GM23338 (cell line): ENCODE data around the gene SH2D2A. TPM values are rescaled to one million over a fixed set of nuclear protein-coding genes. Genes with fewer than 3 reads are reported as not detected.

ENCODE experiments used
- ATAC-seq: fragments of 200-7000 bp; cut with Tn5 transposase; 3 replicates; pipeline ENCODE4 v1.9.1; 2020
- DNase-seq: peaks from one replicate; pipeline ENCODE4 v3.0.0-alpha.2; 2015; ENCODE audit warnings: low spot score
- H2AFZ ChIP-seq: fragments of 200-600 bp; sonication (generic); 2 replicates; pipeline ENCODE4 v1.8.0; 2016; ENCODE audit warnings: antibody characterized with exemption, mild to moderate bottlenecking, moderate library complexity
- H3F3A ChIP-seq: fragments of 200-600 bp; sonication (generic); replicated peaks from 2 replicates; pipeline ENCODE4 v1.8.0; 2017; ENCODE audit warnings: antibody characterized with exemption, mixed run types, low read depth
- H3K27ac ChIP-seq: fragments of 200-600 bp; sonication (generic); 2 replicates; pipeline ENCODE4 v1.6.1; 2016; ENCODE audit warnings: low read depth
- H3K27me3 ChIP-seq: fragments of 200-600 bp; sonication (generic); 2 replicates; pipeline ENCODE4 v1.8.0; 2016; ENCODE audit warnings: mild to moderate bottlenecking, mixed run types, moderate library complexity; ENCODE audit not compliant: insufficient read depth
- H3K36me3 ChIP-seq: fragments of 200-600 bp; sonication (generic); 2 replicates; pipeline ENCODE4 v1.8.0; 2016; ENCODE audit warnings: mild to moderate bottlenecking; ENCODE audit not compliant: insufficient read depth
- H3K4me1 ChIP-seq: fragments of 200-600 bp; sonication (generic); 2 replicates; pipeline ENCODE4 v1.8.0; 2016; ENCODE audit warnings: mild to moderate bottlenecking, moderate library complexity; ENCODE audit not compliant: insufficient read depth
- H3K4me2 ChIP-seq: fragments of 200-600 bp; sonication (generic); 2 replicates; pipeline ENCODE4 v1.7.1; 2017; ENCODE audit warnings: mixed run types
- H3K4me3 ChIP-seq: fragments of 200-600 bp; sonication (generic); 2 replicates; pipeline ENCODE4 v1.6.1; 2016; ENCODE audit warnings: mixed run types
- H3K79me2 ChIP-seq: fragments of 200-600 bp; sonication (generic); replicated peaks from 2 replicates; pipeline ENCODE4 v1.8.0; 2017; ENCODE audit warnings: mild to moderate bottlenecking; ENCODE audit not compliant: insufficient read depth
- H3K9me2 ChIP-seq: fragments of 200-600 bp; sonication (generic); 2 replicates; pipeline ENCODE4 v1.8.0; 2017; ENCODE audit not compliant: insufficient read depth
- H4K20me1 ChIP-seq: fragments of 200-600 bp; sonication (generic); replicated peaks from 2 replicates; pipeline ENCODE4 v1.8.0; 2017; ENCODE audit warnings: mild to moderate bottlenecking; ENCODE audit not compliant: insufficient read depth
- H3K27ac Mint-ChIP-seq: 2 replicates; pipeline ENCODE4 v1.8.0; 2020; ENCODE audit warnings: inconsistent platforms, mild to moderate bottlenecking, moderate library complexity, mixed read lengths
- H3K27me3 Mint-ChIP-seq: 3 replicates; pipeline ENCODE4 v1.8.0; 2022; ENCODE audit warnings: low read depth, mild to moderate bottlenecking, moderate library complexity, mixed read lengths, inconsistent platforms; ENCODE audit not compliant: insufficient read depth, poor library complexity
- H3K36me3 Mint-ChIP-seq: 3 replicates; pipeline ENCODE4 v1.8.0; 2021; ENCODE audit warnings: low read depth, mild to moderate bottlenecking, inconsistent platforms, moderate library complexity, mixed read lengths
- H3K4me1 Mint-ChIP-seq: 3 replicates; pipeline ENCODE4 v1.8.0; 2020; ENCODE audit warnings: mild to moderate bottlenecking, inconsistent platforms, mixed read lengths
- H3K4me3 Mint-ChIP-seq: 3 replicates; pipeline ENCODE4 v1.8.0; 2021; ENCODE audit warnings: moderate library complexity, mild to moderate bottlenecking, inconsistent platforms, mixed read lengths
- H3K9me3 Mint-ChIP-seq: 3 replicates; pipeline ENCODE4 v1.8.0; 2020; ENCODE audit warnings: moderate library complexity, mild to moderate bottlenecking, inconsistent platforms, mixed read lengths
- CREB1 ChIP-seq: fragments of 250-450 bp; sonication (Bioruptor Pico); IDR thresholded peaks from 2 replicates; pipeline ENCODE4 v1.5.0; 2020; ENCODE audit warnings: low read depth, mild to moderate bottlenecking, moderate library complexity
- CTCF ChIP-seq, 2 experiments: fragments of 200-600 bp in 1 of 2; sonication (generic) in 1 of 2; conservative IDR thresholded peaks; 2 replicates each; pipeline versions ENCODE4 v1.5.1 to v1.6.1; 2016 to 2017; ENCODE audit warnings: antibody characterized with exemption in 2 of 2, low read depth in 2 of 2, mild to moderate bottlenecking in 2 of 2, moderate library complexity in 1 of 2
- ETS1 ChIP-seq: IDR thresholded peaks from 2 replicates; pipeline ENCODE4 v1.6.1; 2016; ENCODE audit warnings: antibody characterized with exemption
- EZH2 ChIP-seq: fragments of 200-600 bp; sonication (generic); IDR thresholded peaks from one replicate; pipeline ENCODE4 v1.8.0; 2017; ENCODE audit warnings: antibody characterized with exemption, mild to moderate bottlenecking, low read depth; ENCODE audit not compliant: unreplicated experiment
- EZH2phosphoT487 ChIP-seq: fragments of 200-600 bp; sonication (generic); IDR thresholded peaks from one replicate; pipeline ENCODE4 v1.8.1; 2018; ENCODE audit warnings: antibody characterized with exemption; ENCODE audit not compliant: unreplicated experiment
- JUNB ChIP-seq: IDR thresholded peaks from one replicate; pipeline ENCODE4 v1.6.1; 2016; ENCODE audit warnings: antibody characterized with exemption; ENCODE audit not compliant: unreplicated experiment
- NANOG ChIP-seq: IDR thresholded peaks from 2 replicates; pipeline ENCODE4 v1.6.1; 2016; ENCODE audit warnings: antibody characterized with exemption, borderline replicate concordance
- POLR2AphosphoS5 ChIP-seq: IDR thresholded peaks from 2 replicates; pipeline ENCODE4 v1.6.1; 2016; ENCODE audit warnings: antibody characterized with exemption, low read depth
- REST ChIP-seq: IDR thresholded peaks from one replicate; pipeline ENCODE4 v1.6.1; 2018; ENCODE audit warnings: antibody characterized with exemption; ENCODE audit not compliant: unreplicated experiment
- STAT1 ChIP-seq: IDR thresholded peaks from one replicate; pipeline ENCODE4 v1.6.1; 2016; ENCODE audit warnings: antibody characterized with exemption; ENCODE audit not compliant: unreplicated experiment
- ZNF114 ChIP-seq: fragments of 250-450 bp; sonication (Bioruptor Pico); IDR thresholded peaks from 2 replicates; pipeline ENCODE4 v1.5.0; 2020; ENCODE audit warnings: mild to moderate bottlenecking, moderate library complexity
- ZNF331 ChIP-seq: fragments of 250-450 bp; sonication (Bioruptor Pico); IDR thresholded peaks from 2 replicates; pipeline ENCODE4 v1.5.0; 2020; ENCODE audit warnings: low read depth, mild to moderate bottlenecking, moderate library complexity
- ZNF462 ChIP-seq: fragments of 250-450 bp; sonication (Bioruptor Pico); IDR thresholded peaks from 2 replicates; pipeline ENCODE4 v1.5.0; 2020; ENCODE audit warnings: mild to moderate bottlenecking, moderate library complexity
- polyA plus RNA-seq: library from polyadenylated mRNA; unstranded; fragments of >200 nt; fragmentation: Nextera tagmentation; extraction: Ambion mirVana; gene quantifications from 2 replicates; pipeline ENCODE4 v1.2.1, GENCODE V29; 2016
- total RNA-seq: library from RNA; depleted of rRNA; stranded (reverse); fragments of >200 nt; shearing (Covaris generic); gene quantifications from 2 replicates; pipeline ENCODE4 v1.2.3, GENCODE V29; 2014

Gene SH2D2A
- total and polyA plus RNA-seq, 2 experiments from 2014 or later = 5.5 to 11.5 TPM

- no peak overlapping the region for H3K4me3 ChIP-seq
- Mint-ChIP-seq H3K4me1 (peaks cover 12% of the 10 kb centered on the region), H3K4me3 (no peak overlapping the region), H3K9me3 (no peaks in the 10 kb centered on the region; the same call in 2 of the 3 replicates), H3K27me3 (peaks cover 52% of the 10 kb centered on the region), H3K27ac (no peak overlapping the region), H3K36me3 (no peaks in the 10 kb centered on the region)
- H3K27ac ChIP-seq = no peak overlapping the region
- no peaks in the 10 kb centered on the region for H3K79me2 ChIP-seq
- H3K4me2 ChIP-seq = no peak overlapping the region
- H3K4me1 ChIP-seq = peaks cover 8% of the 10 kb centered on the region
- H3K9me2 ChIP-seq = no peaks in the 10 kb centered on the region
- ATAC-seq = no peak
- H3K27me3 ChIP-seq = peaks cover 97% of the 10 kb centered on the region
- TF ChIP-seq CTCF (conservative IDR thresholded peaks at IDR 0.05; ENCODE audit: low read depth in 2 of 2) = no peak
- TF ChIP-seq REST = no peak
- no peak for TF ChIP-seq EZH2phosphoT487
- no peak for TF ChIP-seq ZNF462 (CRISPR knock-in tag)
- TF ChIP-seq ETS1 = no peak
- no peak for TF ChIP-seq ZNF331 (CRISPR knock-in tag)
- TF ChIP-seq JUNB = no peak
- TF ChIP-seq EZH2 = no peak
- no peak for TF ChIP-seq STAT1
- no peak for TF ChIP-seq ZNF114
- TF ChIP-seq NANOG = no peak
- no peak for TF ChIP-seq POLR2AphosphoS5
- no peak for TF ChIP-seq CREB1 (CRISPR knock-in tag)
- no peaks in the 10 kb centered on the region for H3K36me3 ChIP-seq
- no peaks in the 10 kb centered on the region for H3F3A ChIP-seq
- no peaks in the 10 kb centered on the region for H4K20me1 ChIP-seq
- no peak for DNase-seq
- no peak overlapping the region for H2AFZ ChIP-seq
Measured at GRCh38 chr1:156851779-156852417, 35.2 kb upstream of the SH2D2A start.
